ENCODE data around the gene ZNF853.

Gene ZNF853

DNA sequence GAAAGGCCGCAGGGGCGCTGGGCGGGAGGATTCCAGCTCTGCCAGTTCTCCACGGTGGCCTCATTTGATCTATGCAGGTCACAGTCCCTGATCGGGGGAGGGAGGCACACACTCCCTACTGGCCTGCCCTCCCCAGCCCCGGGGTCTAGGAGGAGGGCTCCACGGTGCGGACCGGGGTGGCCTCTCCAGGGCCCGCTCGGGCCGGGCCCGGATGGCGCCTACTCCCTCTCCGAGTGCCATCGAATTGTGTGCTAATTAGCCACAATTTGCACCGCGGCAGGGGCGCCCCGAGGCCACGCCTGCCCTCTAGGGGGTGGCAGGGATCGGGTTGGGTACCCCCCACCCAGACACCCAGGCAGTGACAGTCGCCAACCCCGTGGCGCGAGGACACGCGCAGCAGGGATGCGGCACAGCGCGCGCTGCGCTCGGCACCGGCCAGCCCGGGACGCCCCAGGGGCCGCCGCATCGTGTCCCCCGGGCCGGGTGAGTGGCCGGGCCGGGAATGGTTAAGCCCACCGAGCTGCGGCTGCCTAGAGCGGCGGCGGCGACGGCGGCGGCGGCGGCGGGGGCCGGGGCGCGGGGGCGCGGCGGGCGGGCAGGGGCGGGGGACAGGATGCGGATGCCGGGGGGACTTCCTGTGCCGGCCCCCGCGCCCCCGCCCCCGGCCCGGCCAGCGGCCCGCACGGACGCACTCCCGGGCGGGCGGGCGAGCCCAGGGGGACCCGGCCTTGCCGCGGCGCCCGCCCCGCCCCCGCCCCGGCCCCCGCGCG lies at the start of gene ZNF853:
Gene ZNF853 (plus strand): TSS at position 658 of the 770 bp plus-strand sequence. CDS start 565 bp downstream, outside the sequence.
- TF ChIP-seq GATA2 (IDR thresholded peaks at IDR 0.05; ENCODE audit: low read depth, low read length) (no peak), GATA3 (IDR thresholded peaks at IDR 0.05; ENCODE audit: low read depth, low read length) (no peak)

DNA sequence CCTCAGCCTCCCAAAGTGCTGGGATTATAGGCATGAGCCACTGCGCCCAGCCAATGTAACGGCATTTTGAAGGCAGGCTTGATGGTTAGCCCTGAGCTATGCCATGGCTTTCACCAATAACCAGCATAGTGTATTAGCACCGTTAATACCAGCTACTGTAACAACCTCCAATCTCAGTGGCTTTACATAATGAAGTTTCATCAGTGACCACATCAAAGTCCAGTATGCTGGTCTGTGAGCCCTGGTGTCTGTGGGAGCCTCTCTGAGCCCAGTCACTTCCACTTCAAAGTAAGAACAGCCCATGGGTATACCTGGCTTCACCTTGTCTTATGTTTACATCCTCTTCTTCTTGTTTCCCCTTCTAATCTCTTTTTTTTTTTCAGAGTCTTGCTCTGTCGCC lies 49.8 kb upstream of the ZNF853 start:
- TF ChIP-seq GATA2 (IDR thresholded peaks at IDR 0.05; ENCODE audit: low read depth, low read length) (no peak), GATA3 (IDR thresholded peaks at IDR 0.05; ENCODE audit: low read depth, low read length) (no peak)

DNA sequence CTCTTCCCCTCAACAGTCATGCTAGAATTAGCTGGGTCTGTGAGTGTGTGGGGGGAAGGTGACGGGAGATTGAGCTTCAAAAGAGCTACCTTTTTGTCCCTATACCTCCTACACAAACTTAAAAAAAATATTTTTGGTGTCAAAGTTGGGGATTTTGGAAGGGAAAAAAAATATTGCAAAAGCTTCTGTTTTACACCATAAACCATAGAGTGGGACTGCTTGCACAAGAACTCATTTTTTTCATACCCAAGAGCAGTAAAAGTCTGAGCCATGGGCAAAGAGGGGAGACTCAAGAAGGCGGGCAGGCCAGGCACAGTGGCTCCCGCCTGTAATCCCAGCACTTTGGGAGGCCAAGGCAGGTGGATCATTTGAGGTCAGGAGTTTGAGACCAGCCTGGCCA lies 47.5 kb upstream of the ZNF853 start:
- TF ChIP-seq GATA2 (IDR thresholded peaks at IDR 0.05; ENCODE audit: low read depth, low read length) = no peak
- TF ChIP-seq GATA3 (IDR thresholded peaks at IDR 0.05; ENCODE audit: low read depth, low read length) = no peak

DNA sequence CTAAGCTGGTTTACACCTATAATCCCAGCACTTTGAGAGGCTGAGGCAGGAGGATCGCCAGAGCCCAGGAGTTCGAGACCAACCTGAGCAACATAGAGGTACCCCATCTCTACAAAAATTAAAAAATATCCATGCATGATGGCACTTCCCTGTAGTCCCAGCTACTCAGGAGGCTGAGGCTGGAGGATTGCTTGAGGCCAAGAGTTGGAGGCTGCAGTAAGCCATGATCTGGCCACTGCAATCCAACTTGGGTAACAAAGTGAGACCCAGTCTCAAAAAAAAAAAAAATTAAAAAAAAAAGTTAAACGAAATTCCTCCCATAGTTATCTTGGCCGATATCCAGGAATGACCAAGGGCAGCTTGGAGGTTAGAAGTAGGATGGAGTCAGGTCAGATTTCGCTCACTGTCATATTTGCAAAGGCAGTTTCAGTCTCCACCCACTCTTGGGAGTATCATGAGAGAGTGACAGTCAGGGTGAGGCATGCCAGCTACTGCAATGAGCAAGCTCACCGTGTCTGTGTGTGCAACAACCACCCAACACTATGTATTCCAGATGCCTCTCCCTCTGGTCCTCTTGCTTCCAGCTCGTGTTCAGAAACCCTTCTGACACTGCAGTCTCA lies 44.1 kb upstream of the ZNF853 start:
- TF ChIP-seq GATA3 (IDR thresholded peaks at IDR 0.05; ENCODE audit: low read depth, low read length) (no peak), GATA2 (IDR thresholded peaks at IDR 0.05; ENCODE audit: low read depth, low read length) (no peak)

DNA sequence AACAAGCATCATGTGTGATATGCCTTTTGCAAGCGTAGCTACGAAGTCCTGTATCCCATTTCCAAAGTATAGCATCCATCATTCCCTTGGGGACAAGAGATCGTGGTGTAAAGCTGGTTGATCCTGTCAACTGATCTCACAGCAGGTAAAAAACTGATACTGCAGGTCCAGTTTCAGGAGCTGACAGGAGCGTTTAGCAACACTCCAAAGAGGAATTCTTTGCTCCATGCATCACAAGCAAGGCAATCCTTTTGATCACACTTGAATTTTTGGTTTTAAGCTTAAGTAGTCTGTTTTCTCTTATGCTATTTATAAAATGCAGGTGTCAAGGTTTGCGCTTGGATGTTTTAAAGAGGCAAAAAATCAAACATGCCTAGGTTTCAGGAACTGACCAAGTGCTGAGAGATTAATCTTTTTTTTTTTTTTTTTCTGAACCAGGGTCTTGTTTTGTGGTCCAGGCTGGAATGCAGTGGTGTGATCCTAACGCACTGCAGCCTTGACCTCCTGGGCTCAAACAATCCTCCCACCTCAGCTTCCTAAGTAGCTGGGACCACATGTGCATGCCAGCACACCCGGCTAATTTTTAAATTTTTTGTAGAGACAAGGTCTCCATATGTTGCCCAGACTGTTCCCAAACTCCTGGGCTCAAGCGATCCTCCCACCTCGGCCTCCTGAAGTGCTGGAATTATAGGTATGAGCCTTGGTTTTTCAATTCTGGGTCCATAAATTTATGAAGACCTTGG lies 40.0 kb upstream of the ZNF853 start:
- TF ChIP-seq GATA2 (IDR thresholded peaks at IDR 0.05; ENCODE audit: low read depth, low read length) (no peak), GATA3 (IDR thresholded peaks at IDR 0.05; ENCODE audit: low read depth, low read length) (no peak)

DNA sequence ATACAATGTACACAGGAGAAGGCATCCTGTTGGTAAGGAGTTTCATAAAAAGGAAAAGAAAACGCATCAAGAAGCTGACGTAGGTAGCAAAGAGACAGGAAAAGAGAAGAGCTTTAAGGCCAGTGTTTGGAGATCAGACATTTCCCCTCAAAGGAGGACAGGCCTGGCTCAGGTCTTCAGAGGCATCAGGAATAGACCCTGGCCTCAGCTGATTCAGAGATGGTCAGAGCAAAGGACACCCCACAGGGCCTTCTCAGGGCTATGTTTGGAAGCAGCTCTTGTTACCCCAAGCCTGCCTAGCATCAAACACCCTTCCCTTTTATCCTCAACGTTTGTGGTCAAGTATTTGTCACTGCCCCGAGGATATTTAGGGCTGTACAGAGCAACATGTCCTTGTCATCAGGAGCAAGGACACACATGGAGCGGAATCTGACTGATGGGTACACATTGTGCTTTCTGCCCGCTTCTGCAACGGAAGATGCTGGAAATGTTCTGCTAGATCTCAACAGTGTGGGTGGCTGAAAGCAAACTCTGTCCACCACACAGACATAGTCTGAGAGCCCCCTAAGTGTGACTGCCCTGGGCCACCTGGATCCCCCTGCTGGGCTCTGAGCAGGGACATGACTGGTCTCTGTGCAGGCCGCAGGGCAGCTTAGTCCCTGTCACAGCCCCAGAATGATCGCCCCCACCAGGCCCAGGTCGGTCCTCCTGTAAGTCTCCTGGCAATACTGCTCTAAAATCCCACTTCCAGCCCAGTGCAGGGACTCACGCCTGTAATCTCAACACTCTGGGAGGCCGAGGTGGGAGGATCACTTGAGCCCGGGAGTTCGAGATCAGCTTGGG lies 39.2 kb upstream of the ZNF853 start:
- TF ChIP-seq GATA3 (IDR thresholded peaks at IDR 0.05; ENCODE audit: low read depth, low read length) (no peak), GATA2 (IDR thresholded peaks at IDR 0.05; ENCODE audit: low read depth, low read length) (no peak)

DNA sequence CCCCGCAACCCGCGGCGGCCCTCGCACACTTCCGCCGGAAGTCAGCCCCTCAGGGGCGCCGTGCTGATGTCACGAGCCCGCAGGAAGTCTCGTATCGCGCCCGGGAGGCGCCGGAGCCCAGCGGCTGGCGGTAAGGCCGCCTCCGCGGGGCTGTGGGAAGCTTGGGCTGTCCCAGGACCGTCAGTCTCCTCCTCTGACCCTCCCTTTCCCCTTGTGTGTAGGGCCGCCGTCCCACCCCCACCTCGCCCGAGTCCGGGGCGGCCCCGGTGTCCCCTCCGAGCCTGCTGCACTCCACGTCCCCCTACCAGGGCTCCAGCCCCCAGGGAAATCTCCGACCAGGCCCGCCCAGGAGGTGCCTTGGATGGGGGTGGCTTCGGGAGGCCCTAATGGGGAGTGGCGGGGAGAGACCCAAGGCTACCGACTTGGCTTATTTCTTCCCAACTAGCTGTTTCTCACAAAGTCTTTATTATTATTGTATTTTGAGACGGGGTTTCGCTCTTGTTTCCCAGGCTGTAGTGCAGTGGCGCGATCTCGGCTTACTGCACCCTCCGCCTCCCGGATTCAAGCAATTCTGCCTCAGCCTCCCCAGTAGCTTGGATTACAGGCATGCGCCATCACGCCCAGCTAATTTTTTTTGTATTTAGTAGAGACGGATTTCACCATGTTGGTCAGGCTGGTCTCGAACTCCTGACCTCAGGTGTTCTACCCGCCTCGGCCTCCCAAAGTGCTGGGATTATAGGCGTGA lies 37.9 kb upstream of the ZNF853 start, which contains the start of gene ZDHHC4:
Gene ZDHHC4 (plus strand): TSS at position 86 of the 745 bp plus-strand sequence. CDS start 3,108 bp downstream, outside the sequence.
- no peak for TF ChIP-seq GATA2 (IDR thresholded peaks at IDR 0.05; ENCODE audit: low read depth, low read length)
- TF ChIP-seq GATA3 (IDR thresholded peaks at IDR 0.05; ENCODE audit: low read depth, low read length) = no peak

DNA sequence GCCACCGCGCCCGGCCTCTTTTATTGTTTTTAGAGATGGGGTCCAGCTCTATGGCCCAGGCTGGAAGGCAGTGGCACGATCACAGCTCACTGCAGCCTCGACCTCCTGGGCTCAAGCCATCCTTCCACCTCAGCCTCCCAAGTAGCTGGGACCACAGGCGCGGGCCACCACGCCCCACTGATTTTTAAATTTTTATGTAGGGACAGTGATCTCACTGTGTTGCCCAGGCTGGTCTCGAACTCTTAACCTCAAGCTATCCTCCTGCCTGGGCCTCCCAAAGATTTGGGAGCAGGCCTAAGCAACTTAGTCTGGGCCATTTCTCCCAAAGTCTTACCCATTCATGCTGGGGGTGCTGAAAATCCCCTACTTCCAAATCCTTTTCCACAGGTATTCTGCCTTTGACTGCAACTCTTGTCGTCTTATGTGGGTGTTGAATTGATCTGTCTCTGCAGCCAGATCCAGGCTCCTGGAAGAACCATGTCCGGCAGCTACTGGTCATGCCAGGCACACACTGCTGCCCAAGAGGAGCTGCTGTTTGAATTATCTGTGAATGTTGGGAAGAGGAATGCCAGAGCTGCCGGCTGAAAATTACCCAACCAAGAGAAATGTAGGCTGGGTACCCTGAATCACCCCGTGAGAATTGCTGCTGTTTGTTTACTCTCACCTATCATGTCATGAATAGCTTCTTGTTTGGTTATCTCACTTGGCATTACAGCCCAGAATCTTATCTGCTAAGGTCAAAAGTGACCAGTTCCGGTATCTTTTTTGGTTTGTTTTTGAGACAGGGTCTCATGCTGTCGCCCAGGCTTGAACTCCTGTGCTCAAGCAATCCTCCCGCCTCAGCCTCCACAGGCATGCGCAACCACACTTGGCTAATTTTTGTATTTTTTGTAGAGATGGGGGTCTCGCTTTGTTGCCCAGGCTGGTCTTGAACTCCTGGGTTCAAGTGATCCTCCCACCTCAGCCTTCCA lies 37.0 kb upstream of the ZNF853 start:
- no peak for TF ChIP-seq GATA2 (IDR thresholded peaks at IDR 0.05; ENCODE audit: low read depth, low read length)
- TF ChIP-seq GATA3 (IDR thresholded peaks at IDR 0.05; ENCODE audit: low read depth, low read length) = no peak

DNA sequence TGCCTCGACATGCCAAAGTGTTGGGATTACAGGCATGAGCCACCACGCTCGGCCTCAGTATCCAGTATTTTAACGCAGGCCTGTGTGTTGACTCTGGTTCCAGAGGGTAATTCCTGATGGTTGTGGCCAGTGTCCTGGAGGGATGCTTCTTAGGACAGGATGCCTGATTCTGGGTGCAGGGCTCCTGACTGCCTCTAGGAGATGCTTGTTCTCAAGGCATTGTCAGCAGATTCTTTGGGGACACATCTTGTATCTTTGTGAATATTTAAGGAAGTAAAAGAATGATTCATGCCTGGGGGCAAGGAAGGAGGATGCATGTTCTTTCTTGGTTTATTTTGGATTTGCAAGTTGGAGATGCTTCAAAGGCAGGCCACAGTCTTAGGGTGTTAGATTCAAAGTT lies 36.0 kb upstream of the ZNF853 start:
- TF ChIP-seq GATA3 (IDR thresholded peaks at IDR 0.05; ENCODE audit: low read depth, low read length) = no peak
- no peak for TF ChIP-seq GATA2 (IDR thresholded peaks at IDR 0.05; ENCODE audit: low read depth, low read length)

DNA sequence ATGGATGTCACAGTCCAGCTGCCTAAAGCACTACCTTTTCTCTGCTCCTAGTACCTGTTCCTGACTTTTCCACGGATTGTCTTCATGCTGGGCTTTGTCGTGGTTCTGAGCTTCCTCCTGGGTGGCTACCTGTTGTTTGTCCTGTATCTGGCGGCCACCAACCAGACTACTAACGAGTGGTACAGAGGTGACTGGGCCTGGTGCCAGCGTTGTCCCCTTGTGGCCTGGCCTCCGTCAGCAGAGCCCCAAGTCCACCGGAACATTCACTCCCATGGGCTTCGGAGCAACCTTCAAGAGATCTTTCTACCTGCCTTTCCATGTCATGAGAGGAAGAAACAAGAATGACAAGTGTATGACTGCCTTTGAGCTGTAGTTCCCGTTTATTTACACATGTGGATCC lies 26.8 kb upstream of the ZNF853 start:
- TF ChIP-seq GATA2 (IDR thresholded peaks at IDR 0.05; ENCODE audit: low read depth, low read length) (no peak), GATA3 (IDR thresholded peaks at IDR 0.05; ENCODE audit: low read depth, low read length) (no peak)

DNA sequence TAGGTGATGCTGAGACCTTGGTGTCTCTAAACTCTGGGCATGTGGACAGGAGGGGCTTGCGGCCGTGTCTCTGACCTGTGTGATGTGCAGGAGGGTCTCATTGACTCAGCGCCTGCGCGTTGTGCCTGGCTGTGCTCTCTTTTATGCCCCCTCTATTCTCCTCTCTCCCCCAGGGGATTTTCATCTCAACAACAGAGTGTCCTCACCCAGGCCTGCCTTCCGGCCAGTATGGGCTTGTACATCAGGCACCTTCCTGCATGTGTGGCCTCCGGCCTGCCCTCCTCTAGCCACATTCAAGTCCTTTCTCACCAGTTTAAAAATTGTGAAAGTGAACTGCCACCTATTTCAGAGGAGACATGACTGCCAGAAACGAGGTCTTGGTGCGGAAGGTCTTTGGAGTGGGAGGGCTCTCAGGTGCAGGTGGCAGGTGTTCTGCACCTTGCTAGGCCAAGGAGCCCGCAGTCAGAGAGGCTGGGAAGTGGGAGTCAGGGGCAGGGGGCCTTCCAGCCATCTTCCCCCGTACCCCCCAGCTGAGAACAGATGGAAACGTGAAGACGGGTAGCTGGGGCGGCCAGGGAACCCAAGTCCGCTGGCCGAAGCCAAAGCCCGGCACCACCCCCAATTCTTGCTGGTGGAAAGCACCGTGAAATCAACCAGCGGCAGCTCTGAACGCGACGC lies 26.1 kb upstream of the ZNF853 start:
- TF ChIP-seq GATA2 (IDR thresholded peaks at IDR 0.05; ENCODE audit: low read depth, low read length) (no peak), GATA3 (IDR thresholded peaks at IDR 0.05; ENCODE audit: low read depth, low read length) (no peak)
